AG09309 (cell line): ENCODE measurements around the gene LAMP2.

Experiments
- DNase-seq: peaks from one replicate; pipeline ENCODE4 v3.0.0-alpha.2; 2010; ENCODE audit warnings: low read depth
- H3K4me3 ChIP-seq: 2 replicates; pipeline ENCODE4 v1.5.1; 2011; ENCODE audit warnings: mild to moderate bottlenecking, low read depth, low read length, moderate library complexity; ENCODE audit not compliant: control insufficient read depth
- TF ChIP-seq, protein P1 (sequence below): IDR thresholded peaks from 2 replicates; pipeline ENCODE4 v1.5.1; 2011; ENCODE audit warnings: mild to moderate bottlenecking, low read depth, low read length, inconsistent platforms; ENCODE audit not compliant: insufficient read depth, control insufficient read depth; ENCODE audit errors: missing control alignments

LAMP2 gene

DNA sequence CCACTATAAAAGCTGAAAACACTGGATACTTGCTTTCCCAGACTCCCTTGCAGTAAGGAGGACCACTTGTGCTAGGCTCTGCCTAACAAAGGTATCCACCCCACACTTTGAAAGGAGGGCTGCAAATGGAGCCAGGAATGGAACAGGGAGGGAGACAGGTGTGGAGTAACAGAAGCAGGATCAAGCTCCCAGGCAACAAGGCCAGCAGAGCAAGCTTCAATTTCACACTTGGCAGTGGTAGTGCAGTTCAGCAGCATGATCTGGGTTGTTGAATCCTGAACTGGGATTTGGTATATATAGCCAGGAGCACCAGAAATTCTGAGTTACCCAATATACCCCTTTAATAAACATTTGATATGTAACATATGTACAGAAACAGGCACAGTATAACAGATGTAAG, 9.8 kb downstream of the LAMP2 start:
- TF ChIP-seq, protein P1, sequence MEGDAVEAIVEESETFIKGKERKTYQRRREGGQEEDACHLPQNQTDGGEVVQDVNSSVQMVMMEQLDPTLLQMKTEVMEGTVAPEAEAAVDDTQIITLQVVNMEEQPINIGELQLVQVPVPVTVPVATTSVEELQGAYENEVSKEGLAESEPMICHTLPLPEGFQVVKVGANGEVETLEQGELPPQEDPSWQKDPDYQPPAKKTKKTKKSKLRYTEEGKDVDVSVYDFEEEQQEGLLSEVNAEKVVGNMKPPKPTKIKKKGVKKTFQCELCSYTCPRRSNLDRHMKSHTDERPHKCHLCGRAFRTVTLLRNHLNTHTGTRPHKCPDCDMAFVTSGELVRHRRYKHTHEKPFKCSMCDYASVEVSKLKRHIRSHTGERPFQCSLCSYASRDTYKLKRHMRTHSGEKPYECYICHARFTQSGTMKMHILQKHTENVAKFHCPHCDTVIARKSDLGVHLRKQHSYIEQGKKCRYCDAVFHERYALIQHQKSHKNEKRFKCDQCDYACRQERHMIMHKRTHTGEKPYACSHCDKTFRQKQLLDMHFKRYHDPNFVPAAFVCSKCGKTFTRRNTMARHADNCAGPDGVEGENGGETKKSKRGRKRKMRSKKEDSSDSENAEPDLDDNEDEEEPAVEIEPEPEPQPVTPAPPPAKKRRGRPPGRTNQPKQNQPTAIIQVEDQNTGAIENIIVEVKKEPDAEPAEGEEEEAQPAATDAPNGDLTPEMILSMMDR: no peak
- no peak overlapping the region for H3K4me3 ChIP-seq
- DNase-seq: no peak

- no peak overlapping the region for H3K4me3 ChIP-seq
- DNase-seq: peak; percentile 67
- TF ChIP-seq, protein P1: no peak
Measured at GRCh38 chrX:120457766-120458180, 11.3 kb downstream of the LAMP2 start.

- no peak overlapping the region for H3K4me3 ChIP-seq
- peak; percentile 42 for DNase-seq
- TF ChIP-seq, protein P1: no peak
Measured at GRCh38 chrX:120456973-120457372, 12.1 kb downstream of the LAMP2 start.

- TF ChIP-seq, protein P1: no peak
- DNase-seq: no peak
- no peak overlapping the region for H3K4me3 ChIP-seq
Measured at GRCh38 chrX:120453985-120454384, 15.1 kb downstream of the LAMP2 start.

GRCh38 chrX:120452131-120452530, 17.0 kb downstream of the LAMP2 start:
- TF ChIP-seq, protein P1: peak; percentile 59
- H3K4me3 ChIP-seq: no peak overlapping the region
- DNase-seq: no peak

DNA sequence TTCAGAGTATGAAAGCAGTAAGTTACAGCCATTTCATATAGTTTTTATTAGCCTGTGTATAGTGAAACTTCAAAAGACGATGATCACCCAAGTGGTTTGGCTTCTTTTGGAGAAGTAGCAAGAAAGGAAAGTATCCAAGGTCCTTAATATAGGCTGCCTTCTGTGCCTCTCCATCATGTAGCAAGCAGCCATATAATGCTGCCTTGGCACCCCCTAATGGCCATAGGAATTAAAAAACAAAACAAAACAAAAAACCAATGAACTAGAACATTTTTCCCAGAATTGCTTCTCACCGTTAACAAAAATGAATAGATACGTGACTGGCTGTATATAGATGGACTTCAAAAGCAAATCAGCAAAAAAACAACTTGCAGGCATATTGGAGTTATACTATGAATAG, 18.9 kb downstream of the LAMP2 start:
- TF ChIP-seq, protein P1: peak; percentile 34
- H3K4me3 ChIP-seq: no peak overlapping the region
- no peak for DNase-seq

GRCh38 chrX:120446498-120446897, 22.6 kb downstream of the LAMP2 start:
- DNase-seq: peak; percentile 11
- no peak overlapping the region for H3K4me3 ChIP-seq
- TF ChIP-seq, protein P1: no peak
